ENCODE data around the gene CIT. TPM values are rescaled to one million over a fixed set of nuclear protein-coding genes. Genes with fewer than 3 reads are reported as not detected.

CIT gene
- total RNA-seq, 1 donor from 2014 or later = 15.8 TPM

DNA sequence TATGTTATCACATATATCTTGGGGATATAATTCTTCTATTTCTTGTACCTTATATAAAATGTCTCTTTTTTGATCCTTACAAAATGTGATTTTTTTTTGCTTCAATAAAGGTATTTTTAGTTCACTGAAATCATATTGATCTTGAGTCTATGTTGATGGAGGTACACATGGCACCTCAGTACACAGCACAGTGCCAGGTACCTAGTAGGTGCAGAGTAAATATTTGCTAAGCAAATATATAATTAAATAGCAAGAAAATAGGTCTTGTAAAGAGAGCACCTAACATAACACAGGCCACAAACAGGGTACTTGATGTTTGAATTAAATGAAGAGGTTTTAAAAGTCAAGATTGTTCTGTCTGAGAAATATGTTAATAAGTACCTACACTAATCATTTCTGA lies 69.7 kb downstream of the CIT start:
- DNase-seq (ENCODE audit: low read depth, low spot score) = no peak

GRCh38 chr12:119804011-119804641 lies 73.0 kb downstream of the CIT start:
- peak; percentile 30 for DNase-seq (ENCODE audit: low read depth, low spot score)

DNA sequence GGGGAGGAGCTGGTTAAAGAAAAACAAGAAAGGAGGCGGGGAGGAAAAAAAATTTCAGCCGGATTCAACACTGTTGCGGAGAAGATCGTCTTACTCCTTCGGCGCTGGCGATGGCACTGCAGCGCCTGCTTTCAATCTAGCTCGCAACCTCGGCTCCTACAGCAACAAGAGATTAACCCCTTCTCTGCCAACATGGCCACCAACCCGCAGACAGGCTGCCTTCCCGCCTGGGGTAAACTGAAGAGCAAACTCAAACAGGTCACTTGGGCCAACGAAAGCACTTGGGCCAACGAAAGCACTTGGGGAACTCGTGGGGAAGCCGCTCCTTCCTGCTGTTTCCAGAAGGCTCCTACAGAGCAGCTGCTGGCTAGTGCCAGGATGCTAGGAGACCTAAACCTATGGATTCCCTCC lies 73.7 kb downstream of the CIT start:
- no peak for DNase-seq (ENCODE audit: low read depth, low spot score)

DNA sequence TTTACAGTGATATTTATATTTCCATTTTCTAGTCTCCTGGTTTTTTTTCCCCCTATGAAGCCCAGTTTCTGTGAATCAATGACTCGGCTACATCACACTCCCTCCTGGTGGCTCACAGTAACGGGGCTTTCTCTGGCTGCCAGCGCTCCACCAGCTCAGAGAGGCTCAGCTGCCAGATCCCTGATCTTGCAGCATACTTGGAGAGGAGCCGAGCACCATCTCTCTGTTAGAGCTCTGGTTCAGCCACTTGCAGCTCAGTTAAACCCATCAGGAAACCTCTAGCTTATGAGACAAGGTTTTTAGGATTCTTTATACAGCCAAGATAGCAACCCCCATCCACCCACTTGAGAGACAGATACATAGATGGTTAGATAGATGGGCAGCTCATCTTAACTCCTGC lies 74.6 kb downstream of the CIT start:
- no peak for DNase-seq (ENCODE audit: low read depth, low spot score)

DNA sequence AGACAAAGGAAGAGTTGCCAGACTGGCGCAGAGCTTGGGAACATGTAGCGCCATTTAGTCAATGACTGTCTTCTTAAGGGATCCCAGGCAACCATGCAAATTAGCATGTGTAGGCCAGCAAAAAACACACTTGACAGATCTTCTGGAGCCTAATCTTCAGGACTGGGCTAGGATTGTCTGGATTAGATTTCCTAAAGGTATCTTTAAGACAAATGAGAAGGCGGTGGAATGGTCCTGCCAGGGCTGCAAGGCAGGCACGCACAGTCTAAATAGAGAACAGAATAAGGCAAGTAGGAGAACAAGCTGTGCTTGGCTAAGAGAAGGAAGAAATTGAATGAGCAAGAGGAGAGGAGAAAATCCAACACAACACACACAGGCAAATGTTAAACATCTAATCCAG lies 80.0 kb downstream of the CIT start:
- no peak for DNase-seq (ENCODE audit: low read depth, low spot score)

- no peak for DNase-seq (ENCODE audit: low read depth, low spot score)
These were observed 80.8 kb downstream of the CIT start for GRCh38 chr12:119796292-119796691.

- no peak for DNase-seq (ENCODE audit: low read depth, low spot score)
These were observed 85.7 kb downstream of the CIT start for GRCh38 chr12:119791453-119791852.

- no peak for DNase-seq (ENCODE audit: low read depth, low spot score)
These were observed 88.3 kb downstream of the CIT start for GRCh38 chr12:119788786-119789185.

DNA sequence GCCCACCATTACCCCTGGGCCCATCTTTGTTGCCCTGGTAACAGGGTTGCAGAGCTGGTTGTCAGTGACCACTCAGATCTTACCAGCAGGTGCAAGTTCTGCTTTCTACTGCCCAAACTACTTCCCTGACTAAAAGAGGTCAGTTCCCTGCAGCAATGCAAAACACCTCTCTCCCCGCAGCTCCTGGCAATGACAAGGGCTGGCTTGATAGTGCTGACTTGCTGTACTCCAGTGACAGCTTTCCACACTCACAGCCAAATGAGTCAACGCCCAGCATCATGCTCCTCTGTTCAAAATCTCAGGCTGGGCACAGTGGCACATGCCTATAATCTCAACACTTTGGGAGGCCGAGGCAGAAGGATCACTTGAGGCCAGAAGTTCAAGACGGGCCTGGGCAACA lies 90.6 kb downstream of the CIT start:
- DNase-seq (ENCODE audit: low read depth, low spot score) = no peak

DNA sequence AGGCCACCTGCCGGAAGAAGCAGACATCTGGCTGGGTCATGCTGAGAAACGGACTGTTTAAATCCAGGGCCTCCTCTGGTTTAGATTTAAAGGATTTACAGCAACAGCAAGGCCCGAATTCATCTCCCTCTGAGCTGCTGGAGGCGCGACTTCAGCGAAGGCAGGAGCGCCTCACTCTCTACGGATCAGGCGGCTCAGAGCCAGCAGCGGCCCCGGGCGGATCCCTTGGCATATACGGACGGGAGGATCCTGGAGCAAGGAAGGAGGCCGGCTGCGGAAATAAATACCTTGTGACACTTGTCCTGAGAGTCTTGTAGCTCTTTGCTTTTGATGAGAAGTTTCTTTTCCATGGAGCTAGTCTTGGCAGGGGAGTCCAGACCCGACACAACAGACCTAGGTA lies 92.4 kb downstream of the CIT start:
- no peak for DNase-seq (ENCODE audit: low read depth, low spot score)

- no peak for DNase-seq (ENCODE audit: low read depth, low spot score)
These were observed 93.3 kb downstream of the CIT start for GRCh38 chr12:119783787-119784186.

DNA sequence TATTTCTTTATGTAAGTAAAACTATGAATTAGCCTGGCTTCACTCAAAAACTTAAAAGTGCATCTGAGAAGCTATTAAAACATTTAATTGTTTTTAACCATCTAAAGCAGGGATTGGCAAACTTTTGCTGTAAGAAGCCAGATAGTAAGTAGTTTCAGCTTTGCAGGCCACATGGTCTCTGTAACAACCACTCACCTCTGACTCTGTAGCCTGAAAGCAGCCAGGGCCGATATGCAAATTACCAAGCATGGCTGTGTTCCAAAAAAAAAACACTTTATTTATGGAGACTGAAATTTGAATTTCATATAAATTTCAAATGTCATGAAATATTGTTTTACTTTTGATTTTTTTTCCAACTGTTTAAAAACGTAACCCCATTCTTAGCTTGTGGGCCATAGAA lies 95.3 kb downstream of the CIT start:
- DNase-seq (ENCODE audit: low read depth, low spot score) = no peak

GRCh38 chr12:119780786-119781434 lies 96.2 kb downstream of the CIT start:
- DNase-seq (ENCODE audit: low read depth, low spot score) = peak; percentile 10

DNA sequence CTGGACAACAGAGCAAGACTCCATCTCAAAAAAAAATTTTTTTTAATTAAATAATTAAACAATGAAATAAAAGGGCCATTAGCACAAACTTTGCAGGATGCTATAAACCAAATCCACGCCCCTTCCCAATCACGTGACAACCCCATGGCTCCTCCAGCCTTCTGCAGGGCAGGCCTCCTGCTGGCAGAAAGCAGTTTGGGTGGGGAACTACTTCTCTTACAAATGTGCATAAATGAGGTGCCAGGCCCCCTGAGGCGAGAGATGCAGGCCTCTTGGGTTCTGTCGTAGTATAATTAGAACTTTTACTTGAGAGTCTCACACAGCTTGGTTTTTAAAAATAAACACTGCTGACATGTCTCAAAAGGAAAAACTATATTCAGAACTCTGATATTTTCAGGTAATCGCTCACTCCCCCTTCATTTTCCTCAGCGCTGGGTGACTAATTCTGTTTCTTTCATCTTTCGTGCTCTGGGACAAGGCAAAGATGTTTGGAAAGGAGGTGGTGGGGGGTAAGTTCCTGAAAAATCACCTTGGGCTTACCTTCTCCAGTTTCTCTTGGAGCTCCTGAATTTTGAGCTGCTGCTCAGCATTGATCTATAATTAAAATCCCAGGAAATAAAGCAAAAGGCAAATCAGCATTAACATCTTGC lies 101.7 kb downstream of the CIT start:
- no peak for DNase-seq (ENCODE audit: low read depth, low spot score)

- DNase-seq (ENCODE audit: low read depth, low spot score) = no peak
These were observed 104.7 kb downstream of the CIT start for GRCh38 chr12:119772431-119772830.

DNA sequence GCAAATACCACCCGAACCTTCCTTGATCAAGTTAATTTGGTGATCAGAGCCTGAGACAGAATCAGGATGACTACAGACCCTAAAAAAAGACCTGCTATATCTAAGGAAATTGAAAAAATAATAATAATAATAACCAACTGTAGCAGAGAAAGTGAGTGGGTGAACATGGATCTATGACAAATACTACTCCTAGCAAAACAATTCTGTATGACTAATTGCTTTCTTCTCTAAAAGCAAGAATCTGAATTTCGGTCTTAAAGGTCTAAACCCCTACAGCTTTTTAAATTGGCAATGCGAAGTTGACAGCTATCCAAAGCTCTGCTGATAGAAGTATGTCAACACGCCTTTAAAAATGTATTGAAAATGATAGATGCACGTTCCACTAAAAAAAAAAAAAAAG lies 107.0 kb downstream of the CIT start:
- no peak for DNase-seq (ENCODE audit: low read depth, low spot score)

DNA sequence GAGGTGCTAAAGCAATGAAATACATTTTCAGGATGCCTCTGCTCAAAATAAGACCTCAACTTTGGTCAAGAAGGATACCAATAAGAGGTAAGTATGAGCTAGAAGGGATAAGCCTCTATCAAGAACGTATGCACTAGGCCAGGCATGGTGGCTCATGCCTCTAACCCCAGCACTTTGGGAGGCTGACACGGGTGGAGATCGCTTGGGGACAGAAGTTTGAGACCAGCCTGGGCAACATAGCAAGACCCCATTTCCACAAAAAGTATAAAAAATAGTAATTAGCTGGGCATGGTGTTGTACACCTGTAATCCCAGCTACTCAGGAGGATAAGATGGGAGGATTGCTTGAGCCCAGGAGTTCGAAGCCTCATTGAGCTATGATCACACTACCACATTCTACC lies 114.5 kb downstream of the CIT start:
- no peak for DNase-seq (ENCODE audit: low read depth, low spot score)

- DNase-seq (ENCODE audit: low read depth, low spot score) = no peak
These were observed 118.4 kb downstream of the CIT start for GRCh38 chr12:119758722-119759121.

DNA sequence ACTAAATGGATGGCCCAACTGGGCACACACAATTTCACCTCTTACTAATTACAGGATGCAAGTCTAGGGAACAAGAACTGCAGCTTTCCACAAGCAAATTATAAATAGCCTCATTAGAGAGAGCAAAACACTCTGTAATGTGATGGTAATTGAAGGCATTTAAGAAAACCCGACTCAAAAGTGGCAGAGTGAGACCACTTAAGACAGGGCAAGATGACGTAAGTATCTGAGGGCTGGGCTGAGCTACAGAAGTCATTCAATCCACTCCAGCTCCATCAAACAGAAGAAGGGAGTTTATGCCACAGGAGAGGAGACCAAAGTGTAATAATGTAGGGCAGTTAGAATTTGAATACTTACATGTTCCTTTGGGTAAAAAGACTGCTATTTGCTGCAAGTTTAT lies 118.9 kb downstream of the CIT start:
- no peak for DNase-seq (ENCODE audit: low read depth, low spot score)

DNA sequence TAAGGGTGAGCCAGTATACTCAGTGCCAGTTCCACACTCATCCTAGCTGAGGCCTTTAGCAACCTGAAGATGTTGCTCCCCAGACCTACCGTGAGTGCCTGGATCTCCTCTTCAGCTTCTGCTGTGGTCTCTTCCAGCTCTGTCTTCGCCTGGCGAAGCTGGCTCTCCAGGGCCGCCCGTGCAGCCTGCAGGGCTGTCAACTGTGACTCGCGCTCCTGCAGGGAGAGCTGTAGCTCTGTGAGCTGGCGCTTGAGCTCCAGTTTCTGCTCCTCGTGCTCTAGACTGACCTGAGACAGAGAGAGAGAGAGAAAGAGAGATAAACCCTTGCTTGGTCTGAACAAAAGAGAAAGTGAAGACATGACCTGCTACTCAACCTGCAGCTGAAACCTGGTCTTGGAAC lies 125.2 kb downstream of the CIT start:
- DNase-seq (ENCODE audit: low read depth, low spot score) = no peak

DNA sequence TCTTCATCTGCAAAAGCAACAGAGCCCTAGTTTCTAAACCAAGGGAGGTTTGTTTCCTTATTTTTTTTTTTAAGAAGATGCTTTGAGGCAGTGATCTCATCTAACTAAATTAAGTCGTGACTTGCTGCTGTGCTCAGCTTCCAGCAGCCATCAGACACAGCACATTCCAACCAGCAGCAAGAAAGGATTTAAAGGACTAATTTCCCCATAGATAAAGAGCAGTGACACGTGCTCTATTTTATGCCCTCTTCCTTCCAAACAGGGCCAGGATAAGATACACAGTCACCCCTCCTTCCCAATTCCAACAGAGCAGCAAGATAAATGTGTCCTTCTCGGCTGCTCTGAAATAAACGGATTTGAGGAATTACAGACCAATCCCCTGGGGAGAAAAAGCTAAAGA lies 127.5 kb downstream of the CIT start:
- DNase-seq (ENCODE audit: low read depth, low spot score) = no peak

DNA sequence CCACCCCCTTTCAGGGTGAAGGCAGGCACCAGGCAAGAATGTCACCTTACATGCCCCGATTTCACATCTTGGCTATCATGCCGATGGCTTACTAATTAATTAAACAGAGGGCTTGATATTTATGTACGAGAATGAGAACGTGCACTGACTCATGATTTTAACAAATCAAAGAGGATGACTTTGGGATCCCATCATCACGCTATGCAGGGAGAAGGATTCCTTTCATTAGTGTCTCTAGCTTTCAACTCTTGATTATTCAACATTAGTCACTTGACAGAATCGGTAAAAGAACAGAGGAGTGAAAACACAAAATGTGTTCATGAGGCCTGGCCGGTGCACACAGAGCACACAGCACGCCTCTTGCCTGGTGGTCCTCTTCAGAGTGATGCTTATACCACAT lies 128.6 kb downstream of the CIT start:
- no peak for DNase-seq (ENCODE audit: low read depth, low spot score)

DNA sequence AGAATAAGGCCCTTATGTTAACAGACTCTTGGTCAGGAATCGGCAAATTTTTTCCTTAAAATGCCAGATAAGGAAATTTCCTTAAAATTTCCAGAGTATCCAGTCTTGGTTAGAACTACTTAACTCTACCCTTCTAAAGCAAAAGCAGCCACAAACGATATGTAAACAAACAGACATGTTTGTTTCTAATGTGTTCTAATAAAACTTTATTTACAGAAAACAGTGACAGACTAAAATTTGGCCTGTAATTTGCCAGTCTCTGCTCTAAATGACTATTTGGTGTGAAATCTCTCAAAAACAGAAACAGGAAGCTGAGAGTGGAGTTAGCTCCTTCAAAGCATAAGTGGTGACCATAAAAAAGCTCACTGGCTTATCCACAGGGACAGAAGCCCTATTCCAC lies 131.0 kb downstream of the CIT start:
- no peak for DNase-seq (ENCODE audit: low read depth, low spot score)

All from pulmonary artery endothelial cell (primary cell).